GM10248 (cell line): Measurements from ENCODE around the gene ZFYVE9.

Experiments used
- CTCF ChIA-PET: fragments of 300-600 bp; sonication (Branson Sonifier 250); formaldehyde crosslinking; extraction: SDS; loops from one replicate; lab custom pipeline; 2021; ENCODE audit warnings: antibody characterized with exemption; lab: Yijun Ruan, JAX
- POLR2A ChIA-PET: fragments of 350-650 bp; sonication (Branson Sonifier 250); formaldehyde crosslinking; extraction: SDS; loops from one replicate; lab custom pipeline; 2020; ENCODE audit warnings: antibody characterized with exemption; lab: Yijun Ruan, JAX
- DNase-seq: peaks from one replicate; pipeline ENCODE4 v3.0.0; 2012; ENCODE audit errors: extremely low spot score
- CTCF ChIP-seq: IDR thresholded peaks from 2 replicates; pipeline ENCODE4 v1.5.1; 2012; ENCODE audit warnings: mild to moderate bottlenecking, low read depth; ENCODE audit errors: extremely low read depth, missing control alignments, control extremely low read depth

The ZFYVE9 gene

GRCh38 chr1:52306227-52307006 lies 164.5 kb downstream of the ZFYVE9 start:
- POLR2A ChIA-PET = no interaction called here

GRCh38 chr1:52321061-52321460 lies 179.2 kb downstream of the ZFYVE9 start:
- ChIA-PET POLR2A (interaction anchor here (0.5 kb wide), 1 partner anchor 365 kb away, joined by 5 read pairs; no protein-coding TSS in a partner anchor), CTCF (interaction anchor here (2.8 kb wide), 1 partner anchor 10 kb away, joined by 10 read pairs; no protein-coding TSS in a partner anchor)
- no peak for TF ChIP-seq CTCF
- no peak for DNase-seq

More at GRCh38 chr1:52306227-52307006, 164.5 kb downstream of the ZFYVE9 start:
- TF ChIP-seq CTCF = no peak
- no peak for DNase-seq
- CTCF ChIA-PET = interaction anchor here (1.2 to 3.2 kb wide), 2 partner anchors 11 to 410 kb away, joined by 3 to 22 read pairs; no protein-coding TSS in a partner anchor

- POLR2A ChIA-PET = interaction anchor here (0.6 kb wide), 1 partner anchor 267 kb away, joined by 4 read pairs; no protein-coding TSS in a partner anchor
- DNase-seq = no peak
- CTCF ChIA-PET = interaction anchor here (0.6 to 2.1 kb wide), 3 partner anchors 12 to 81 kb away, joined by 3 to 4 read pairs (median 3); partner anchors contain the start of genes ORC1 and PRPF38A
- no peak for TF ChIP-seq CTCF
These were observed 181.8 kb downstream of the ZFYVE9 start for GRCh38 chr1:52323731-52324130.

GRCh38 chr1:52325786-52326185 lies 183.9 kb downstream of the ZFYVE9 start:
- no peak for TF ChIP-seq CTCF
- POLR2A ChIA-PET = no interaction called here
- CTCF ChIA-PET = interaction anchor here (1.0 to 1.3 kb wide), 3 partner anchors 10 to 29 kb away, joined by 3 to 4 read pairs (median 3); no protein-coding TSS in a partner anchor
- DNase-seq = no peak

GRCh38 chr1:52328615-52329014 lies 186.7 kb downstream of the ZFYVE9 start:
- no peak for DNase-seq
- TF ChIP-seq CTCF = no peak
- ChIA-PET POLR2A (no interaction called here), CTCF (interaction anchor here (1.4 kb wide), 1 partner anchor 20 kb away, joined by 4 read pairs; no protein-coding TSS in a partner anchor)

- ChIA-PET POLR2A (no interaction called here), CTCF (interaction anchor here (0.7 to 3.5 kb wide), 2 partner anchors 9 to 13 kb away, joined by 3 to 10 read pairs; no protein-coding TSS in a partner anchor)
- TF ChIP-seq CTCF = no peak
- no peak for DNase-seq
These were observed 190.5 kb downstream of the ZFYVE9 start for GRCh38 chr1:52332411-52332810.
